ENCODE results near the gene RILP.
A peak's percentile ranks its signal among the peaks of the same experiment; 100 is the strongest.

Gene RILP

DNA sequence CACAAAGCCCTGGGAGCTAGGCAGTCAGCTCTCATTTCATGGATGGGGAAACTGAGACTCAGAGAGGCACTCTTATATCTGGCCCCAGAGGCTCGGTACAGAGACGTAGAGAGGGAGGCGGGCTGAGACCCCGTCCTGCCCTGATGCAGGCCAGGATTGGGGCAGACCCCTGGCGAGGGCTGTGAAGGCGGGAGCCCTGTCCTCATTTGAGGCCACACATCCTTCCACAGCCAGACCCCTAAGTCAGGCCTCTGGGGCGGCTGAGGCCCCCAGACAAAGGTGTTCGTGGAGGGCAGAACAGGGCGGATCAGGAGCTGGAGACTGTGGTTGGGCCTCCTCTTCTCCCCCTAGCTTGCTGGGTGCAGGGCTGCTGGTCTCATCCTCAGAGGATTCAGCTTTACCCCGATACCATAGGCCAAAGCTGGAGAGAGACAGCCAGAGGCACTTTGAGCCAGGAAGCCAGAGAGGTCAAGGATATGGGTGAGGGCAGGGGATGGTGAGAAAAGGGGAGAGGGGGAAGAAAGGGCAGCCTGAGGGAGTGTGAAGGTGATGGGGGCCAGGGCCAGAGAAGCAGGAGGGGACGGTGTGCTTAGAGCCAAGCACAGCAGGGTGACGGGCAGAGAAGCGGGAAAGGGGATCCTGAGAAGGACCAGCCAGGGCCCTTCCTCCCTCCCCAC, 3.3 kb downstream of the RILP start:
- DNase-seq (ENCODE audit: low spot score): no peak
- peak overlapping the region in 1 of 2 donors; percentile 82 for H3K27ac ChIP-seq
- TF ChIP-seq, protein P1, sequence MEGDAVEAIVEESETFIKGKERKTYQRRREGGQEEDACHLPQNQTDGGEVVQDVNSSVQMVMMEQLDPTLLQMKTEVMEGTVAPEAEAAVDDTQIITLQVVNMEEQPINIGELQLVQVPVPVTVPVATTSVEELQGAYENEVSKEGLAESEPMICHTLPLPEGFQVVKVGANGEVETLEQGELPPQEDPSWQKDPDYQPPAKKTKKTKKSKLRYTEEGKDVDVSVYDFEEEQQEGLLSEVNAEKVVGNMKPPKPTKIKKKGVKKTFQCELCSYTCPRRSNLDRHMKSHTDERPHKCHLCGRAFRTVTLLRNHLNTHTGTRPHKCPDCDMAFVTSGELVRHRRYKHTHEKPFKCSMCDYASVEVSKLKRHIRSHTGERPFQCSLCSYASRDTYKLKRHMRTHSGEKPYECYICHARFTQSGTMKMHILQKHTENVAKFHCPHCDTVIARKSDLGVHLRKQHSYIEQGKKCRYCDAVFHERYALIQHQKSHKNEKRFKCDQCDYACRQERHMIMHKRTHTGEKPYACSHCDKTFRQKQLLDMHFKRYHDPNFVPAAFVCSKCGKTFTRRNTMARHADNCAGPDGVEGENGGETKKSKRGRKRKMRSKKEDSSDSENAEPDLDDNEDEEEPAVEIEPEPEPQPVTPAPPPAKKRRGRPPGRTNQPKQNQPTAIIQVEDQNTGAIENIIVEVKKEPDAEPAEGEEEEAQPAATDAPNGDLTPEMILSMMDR (IDR thresholded peaks at IDR 0.05): no peak
- peak overlapping the region; percentile 24 for H3K4me3 ChIP-seq

DNA sequence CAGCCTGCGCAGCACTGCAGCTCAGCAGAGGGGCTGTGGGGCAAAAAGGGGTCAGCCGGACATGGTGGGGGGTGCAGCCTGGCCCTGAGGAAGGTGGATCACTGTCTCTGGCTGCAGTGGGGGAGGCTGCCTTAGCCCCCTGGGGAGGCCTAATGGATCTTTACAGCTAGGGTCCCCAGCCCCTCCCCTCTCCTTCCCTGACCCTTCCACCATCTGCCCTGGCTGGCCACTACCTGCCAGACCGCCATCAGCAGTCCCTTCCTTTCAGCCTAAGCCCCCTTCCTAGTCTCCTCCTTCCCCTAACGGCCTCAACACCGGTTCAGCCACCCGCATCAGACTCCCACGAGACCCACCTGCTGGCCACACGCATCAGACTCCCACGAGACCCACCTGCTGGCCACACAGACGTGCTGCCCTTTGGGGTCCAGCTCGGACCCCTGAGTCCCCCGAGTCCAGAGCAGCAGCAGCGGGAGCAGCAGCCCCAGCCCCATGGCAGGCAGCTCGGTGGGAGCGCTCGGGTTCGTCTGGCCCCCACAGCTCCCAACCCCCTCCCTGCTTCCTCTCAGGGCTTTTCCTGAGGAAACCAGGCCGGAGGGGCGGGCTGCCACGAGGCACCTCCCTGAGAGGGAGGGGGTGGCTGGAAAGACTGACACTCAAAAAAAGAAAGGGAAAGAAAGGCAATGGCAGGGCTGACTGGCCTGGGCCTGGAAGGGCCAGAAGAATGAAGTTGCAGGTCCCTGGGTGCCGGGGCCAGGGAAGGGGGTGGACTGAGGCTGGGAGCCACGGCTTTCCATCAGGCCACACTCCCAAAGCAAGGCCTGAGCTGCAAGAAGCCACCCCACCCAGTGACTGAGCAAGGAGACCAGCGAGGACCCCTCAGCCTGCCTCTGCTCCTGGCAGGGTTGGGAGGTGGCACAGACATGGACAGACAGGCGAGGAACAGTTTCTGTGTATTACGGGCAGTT, 4.2 kb downstream of the RILP start, which contains the start of gene SCARF1:
Gene SCARF1, minus strand, starts transcription at position 526 of the 965 bp plus-strand sequence. Its CDS starts 35 bp downstream, at position 491.
- Histone ChIP-seq H3K27ac (peak within 1 kb of the TSS; percentile 22 to 82), H3K4me3 (peak within 1 kb of the TSS; percentile 78)
- no peak for DNase-seq (ENCODE audit: low spot score)
- TF ChIP-seq, protein P1 (IDR thresholded peaks at IDR 0.05): no peak

DNA sequence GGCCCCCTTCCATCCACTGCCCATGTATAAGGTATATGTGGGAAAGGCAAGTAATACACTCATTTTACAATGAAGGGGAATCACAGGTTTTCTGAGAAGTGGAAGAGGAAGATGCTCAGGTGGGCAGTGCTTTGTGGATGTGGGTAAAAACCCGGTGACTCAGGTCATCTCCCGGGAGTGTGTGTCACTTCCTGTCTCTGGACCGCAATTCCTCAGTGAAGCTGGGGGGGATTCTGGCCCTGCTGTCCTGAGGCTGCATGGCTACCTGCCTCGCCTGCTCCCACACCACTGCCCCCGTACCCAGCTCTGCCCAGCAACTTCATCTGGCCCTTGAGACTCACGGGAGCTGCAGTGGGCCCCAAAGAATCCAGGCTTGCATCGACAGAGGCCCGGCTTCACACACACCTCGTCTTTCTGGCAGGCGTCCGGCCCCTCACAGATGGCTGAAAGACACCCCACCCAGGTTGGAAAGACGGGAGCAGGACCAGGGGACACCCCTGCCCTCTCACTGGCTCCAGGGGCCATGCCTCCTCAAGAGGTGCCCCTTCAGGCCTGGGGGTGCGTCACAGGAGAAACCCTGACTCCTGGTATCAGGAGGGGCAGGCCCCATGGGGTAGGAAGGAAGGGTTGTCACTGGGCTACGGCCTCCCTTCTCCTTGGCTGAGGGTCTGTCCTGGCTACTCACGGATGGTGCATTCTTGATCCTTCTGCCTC, 5.0 kb downstream of the RILP start:
- Histone ChIP-seq H3K4me3 (peak overlapping the region; percentile 78), H3K27ac (peak overlapping the region; percentile 1 to 82)
- no peak for DNase-seq (ENCODE audit: low spot score)
- TF ChIP-seq, protein P1 (IDR thresholded peaks at IDR 0.05): no peak

DNA sequence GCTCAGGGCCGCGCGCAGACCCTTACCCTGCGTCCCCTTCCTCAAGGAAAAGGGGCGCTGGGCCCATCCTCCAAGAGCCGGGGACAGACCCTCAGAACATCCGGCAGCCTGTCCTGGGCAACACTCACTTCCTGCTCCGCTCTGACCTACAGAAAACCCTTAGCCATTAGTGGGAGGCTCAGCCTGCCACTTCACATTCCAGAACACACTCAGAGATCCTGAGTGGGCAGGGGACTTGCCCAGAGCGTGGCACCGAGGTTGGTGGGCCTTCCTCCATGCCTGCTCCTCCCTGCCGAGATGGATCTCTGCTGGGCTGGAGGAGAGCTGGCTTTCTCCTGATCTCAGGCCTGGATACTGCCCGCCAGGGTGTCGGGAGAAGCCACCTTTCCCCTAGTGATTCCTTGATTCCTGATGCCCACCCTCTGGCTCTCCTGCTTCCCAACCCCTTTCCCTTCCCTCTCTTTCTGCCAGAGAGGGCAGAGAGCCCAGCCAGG, 5.6 kb downstream of the RILP start:
- TF ChIP-seq, protein P1 (IDR thresholded peaks at IDR 0.05): no peak
- DNase-seq (ENCODE audit: low spot score): no peak
- Histone ChIP-seq H3K4me3 (peak overlapping the region; percentile 78), H3K27ac (peak overlapping the region; percentile 1 to 82)

DNA sequence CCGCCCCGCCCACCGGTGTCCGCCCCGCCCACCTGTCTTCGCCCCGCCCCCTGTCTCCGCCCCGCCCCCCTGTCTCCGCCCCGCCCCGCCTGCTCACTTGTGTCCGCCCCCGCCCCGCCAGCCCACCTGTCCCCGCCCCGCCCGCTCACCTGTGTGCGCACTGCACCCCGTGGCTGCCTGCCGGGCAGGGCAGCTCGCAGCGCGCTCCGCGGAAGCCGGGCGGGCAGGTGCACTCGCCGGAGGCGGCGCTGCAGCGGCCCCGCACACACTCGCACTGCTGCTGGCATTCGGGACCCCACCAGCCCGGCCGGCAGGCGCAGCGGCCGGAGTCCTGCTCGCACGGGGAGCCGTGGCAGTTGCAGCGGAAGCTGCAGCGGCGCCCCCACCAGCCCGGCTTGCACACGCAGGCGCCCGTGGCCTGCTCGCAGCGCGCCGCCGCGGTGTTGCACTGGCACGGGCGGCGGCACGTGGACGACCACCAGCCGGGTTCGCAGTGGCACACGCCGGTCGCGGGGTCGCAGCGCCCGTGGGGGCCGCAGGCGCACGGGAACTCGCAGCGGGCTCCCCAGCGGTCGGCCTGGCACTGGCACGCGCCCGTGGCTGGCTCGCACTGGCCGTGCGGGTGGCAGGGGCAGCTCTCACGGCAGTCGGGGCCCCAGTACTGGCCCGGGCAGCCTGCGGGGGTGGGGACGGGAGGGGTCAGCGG, 6.2 kb downstream of the RILP start:
- DNase-seq (ENCODE audit: low spot score): no peak
- Histone ChIP-seq H3K4me3 (peak overlapping the region; percentile 78), H3K27ac (peak overlapping the region; percentile 1 to 82)
- TF ChIP-seq, protein P1 (IDR thresholded peaks at IDR 0.05): no peak

DNA sequence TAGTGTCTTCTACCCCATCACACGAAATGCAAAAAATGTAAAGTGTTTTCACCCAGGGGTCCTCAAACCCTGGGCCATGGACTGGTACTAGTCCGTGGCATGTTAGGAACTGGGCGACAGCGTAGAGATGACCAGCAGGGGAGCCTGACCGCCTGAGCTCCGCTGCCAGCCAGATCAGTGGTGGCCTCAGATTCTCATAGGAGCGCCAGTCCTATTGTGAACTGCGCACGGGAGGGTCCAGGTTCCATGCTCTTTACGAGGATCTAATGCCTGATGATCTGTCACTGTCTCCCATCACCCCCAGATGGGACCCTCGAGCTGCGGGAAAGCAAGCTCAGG, 8.6 kb downstream of the RILP start:
- no peak for DNase-seq (ENCODE audit: low spot score)
- TF ChIP-seq, protein P1 (IDR thresholded peaks at IDR 0.05): no peak
- H3K4me3 ChIP-seq: no peak overlapping the region
- no peak overlapping the region for H3K27ac ChIP-seq
